A549 treated with RU486 at 1 μM for 4 hours (cell line): ENCODE results near the gene FAM24B. TPM values are rescaled to one million over a fixed set of nuclear protein-coding genes. Genes with fewer than 3 reads are reported as not detected.

ENCODE experiments used
- total RNA-seq: library from RNA; stranded (reverse); fragments of 200-300 nt; extraction: Qiagen RNA extraction; gene quantifications from 5 replicates; pipeline ENCODE4 v1.2.3, GENCODE V29; 2022; ENCODE audit warnings: low read depth

Gene FAM24B, protein sequence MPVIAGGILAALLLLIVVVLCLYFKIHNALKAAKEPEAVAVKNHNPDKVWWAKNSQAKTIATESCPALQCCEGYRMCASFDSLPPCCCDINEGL
- 12.9 to 17.7 TPM (median 14.5 TPM) in 5 replicates for total RNA-seq

GRCh38 chr10:122879339-122880273, at the start of gene FAM24B:
Gene FAM24B, minus strand, starts transcription at chr10:122879581. Its CDS starts 29,066 bp downstream, at chr10:122850515.

GRCh38 chr10:122910310-122910709, 30.9 kb upstream of the FAM24B start, which contains the start of gene FAM24A:
Gene FAM24A, plus strand, starts transcription at chr10:122910610. Its CDS starts 1,025 bp downstream, at chr10:122911635.

DNA sequence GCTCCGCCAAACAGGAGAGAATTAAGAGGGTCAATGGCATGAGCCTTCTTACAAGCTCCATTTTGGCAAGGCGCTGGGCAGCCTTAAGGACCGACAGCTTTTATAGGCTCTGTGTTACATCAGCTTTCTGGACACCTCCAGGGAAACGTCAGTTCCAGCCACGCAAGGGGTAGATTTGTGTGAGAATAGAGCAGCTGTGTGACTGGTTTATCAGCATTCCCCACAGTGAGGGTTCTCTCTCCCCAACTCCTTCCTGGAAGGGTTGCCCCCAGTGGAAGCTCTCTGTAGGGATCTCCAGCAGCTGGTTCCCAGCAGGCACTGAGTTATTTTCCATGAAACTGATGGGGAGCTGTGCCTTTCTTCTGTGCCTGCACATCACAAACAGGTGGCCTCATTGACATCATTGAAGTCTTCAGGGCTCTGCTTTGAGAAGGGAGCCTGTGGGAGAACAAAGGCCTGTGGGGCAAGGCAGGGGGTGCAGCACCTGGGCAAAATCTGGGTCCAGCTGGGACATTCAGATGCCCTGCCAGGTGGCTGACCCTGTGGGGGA, 33.5 kb downstream of the FAM24B start, which contains the start of gene CUZD1:
CUZD1 (minus strand) TSS at position 75 of the 550 bp plus-strand sequence; CDS start at position 61, 14 bp downstream.

Other genes with a start within 250 kb of the FAM24B start
- gene C10orf120, start 179.7 kb downstream of the FAM24B start, total RNA-seq = not detected in 5 replicates
- 1.3 to 1.8 TPM (median 1.6 TPM) in 5 replicates for gene CUZD1, start 33.7 kb downstream of the FAM24B start, total RNA-seq
- not detected in 5 replicates for gene FAM24A, start 31.0 kb upstream of the FAM24B start, total RNA-seq
- 5.0 to 11.0 TPM (median 8.9 TPM) in 5 replicates for gene C10orf88, start 74.6 kb upstream of the FAM24B start, total RNA-seq
- 4.5 to 7.0 TPM (median 4.6 TPM) in 5 replicates for gene PSTK, start 100.8 kb upstream of the FAM24B start, total RNA-seq
- 4.5 to 7.8 TPM (median 7.0 TPM) in 5 replicates for gene IKZF5, start 129.2 kb upstream of the FAM24B start, total RNA-seq
- gene ACADSB, start 129.4 kb upstream of the FAM24B start, total RNA-seq = 6.0 to 8.4 TPM (median 6.8 TPM) in 5 replicates